Endothelial cell of umbilical vein (primary cell): ENCODE data around the gene CMC1. TPM values are rescaled to one million over a fixed set of nuclear protein-coding genes. Genes with fewer than 3 reads are reported as not detected.

Experiments used
- BruUV-seq: library from RNA; stranded (reverse); fragments of 400-500 nt; replicated peaks from 2 replicates; lab custom pipeline; 2021; lab: Mats Ljungman, UMichigan
- CTCF ChIA-PET: fragments of 300-600, 350-600 bp; sonication (Branson Sonifier 250); formaldehyde crosslinking; loops from one replicate; lab custom pipeline; 2021; ENCODE audit warnings: antibody characterized with exemption, inconsistent platforms; lab: Charles Lee
- POLR2A ChIA-PET: fragments of 300-600, 350-600 bp; sonication (Branson Sonifier 250); formaldehyde crosslinking; loops from one replicate; lab custom pipeline; 2021; ENCODE audit warnings: antibody characterized with exemption, inconsistent platforms; lab: Charles Lee
- DNase-seq: peaks from one replicate; pipeline ENCODE4 v3.0.0-alpha.2; 2011; ENCODE audit warnings: low read depth, low spot score
- FAIRE-seq: peaks from 2 replicates; lab custom pipeline; 2011; peaks lifted over from hg19 to GRCh38; lab: Jason Lieb, UNC
- H2AFZ ChIP-seq: 2 replicates; pipeline ENCODE4 v1.6.0; 2012; ENCODE audit warnings: low read depth, low read length, control low read depth, inconsistent platforms
- H3K27ac ChIP-seq: 2 replicates; pipeline ENCODE4 v1.5.1; 2011; ENCODE audit warnings: low read depth, mild to moderate bottlenecking, control low read depth, low read length, moderate library complexity; ENCODE audit not compliant: insufficient read depth
- H3K27me3 ChIP-seq, 2 experiments: 2 replicates each; pipeline versions ENCODE4 v1.6.0 to v1.6.1; 2011; ENCODE audit warnings: low read length in 2 of 2, mixed read lengths in 1 of 2; ENCODE audit not compliant: control insufficient read depth in 2 of 2, insufficient read depth in 2 of 2
- H3K36me3 ChIP-seq, 2 experiments: 2 replicates in 1 of 2; 3 replicates in 1 of 2; pipeline ENCODE4 v1.5.1; 2011; ENCODE audit warnings: low read length in 2 of 2, mild to moderate bottlenecking in 1 of 2, moderate library complexity in 1 of 2; ENCODE audit not compliant: control insufficient read depth in 2 of 2, insufficient read depth in 2 of 2; ENCODE audit errors: extremely low read depth in 1 of 2
- H3K4me1 ChIP-seq: 3 replicates; pipeline ENCODE4 v1.5.1; 2011; ENCODE audit warnings: mild to moderate bottlenecking, low read length; ENCODE audit not compliant: control insufficient read depth, insufficient read depth; ENCODE audit errors: extremely low read depth
- H3K4me2 ChIP-seq: 2 replicates; pipeline ENCODE4 v1.6.1; 2011; ENCODE audit warnings: low read length, control low read depth, mixed read lengths; ENCODE audit not compliant: insufficient read depth
- H3K4me3 ChIP-seq, 3 experiments: fragments of 200-600 bp in 1 of 3; sonication (generic), shearing (Covaris generic) in 1 of 3; replicated peaks in 1 of 3; 2 replicates each; pipeline ENCODE4 v1.5.1; 2011 to 2016; ENCODE audit warnings: control low read depth in 3 of 3, low read length in 3 of 3, mild to moderate bottlenecking in 2 of 3, inconsistent platforms in 1 of 3, low read depth in 1 of 3, moderate library complexity in 1 of 3; ENCODE audit not compliant: insufficient read depth in 1 of 3
- H3K79me2 ChIP-seq: 2 replicates; pipeline ENCODE4 v1.6.0; 2012; ENCODE audit warnings: low read length, inconsistent platforms; ENCODE audit not compliant: control insufficient read depth, insufficient read depth
- H3K9ac ChIP-seq: replicated peaks from 2 replicates; pipeline ENCODE3; 2011; ENCODE audit warnings: low read length, control low read depth; ENCODE audit not compliant: insufficient read depth; ENCODE audit errors: extremely low read depth
- H3K9me1 ChIP-seq: replicated peaks from 3 replicates; pipeline ENCODE4 v1.6.0; 2011; ENCODE audit warnings: mild to moderate bottlenecking, low read length; ENCODE audit not compliant: control insufficient read depth, insufficient read depth; ENCODE audit errors: extremely low read depth
- H3K9me3 ChIP-seq: replicated peaks from 2 replicates; pipeline ENCODE4 v1.5.1; 2012; ENCODE audit warnings: low read length, inconsistent platforms; ENCODE audit not compliant: control insufficient read depth, insufficient read depth
- H4K20me1 ChIP-seq: replicated peaks from 2 replicates; pipeline ENCODE3; 2011; ENCODE audit warnings: mild to moderate bottlenecking, low read length; ENCODE audit not compliant: control insufficient read depth, insufficient read depth; ENCODE audit errors: extremely low read depth
- CTCF ChIP-seq, 2 donors: IDR thresholded peaks; 1 replicate in 1 of 2; 2 replicates in 1 of 2; pipeline ENCODE4 v1.5.1; 2011; ENCODE audit warnings: low read length in 2 of 2, mild to moderate bottlenecking in 2 of 2, moderate library complexity in 2 of 2, control low read depth in 1 of 2, inconsistent platforms in 1 of 2, low read depth in 1 of 2; ENCODE audit not compliant: insufficient read depth in 1 of 2; ENCODE audit errors: extremely low read depth in 1 of 2
- EZH2 ChIP-seq: IDR thresholded peaks from 2 replicates; pipeline ENCODE4 v1.6.1; 2012; ENCODE audit warnings: borderline replicate concordance, low read depth, mild to moderate bottlenecking, moderate library complexity, low read length, inconsistent platforms; ENCODE audit not compliant: severe bottlenecking
- FOS ChIP-seq: IDR thresholded peaks from 2 replicates; pipeline ENCODE4 v1.6.1; 2011; ENCODE audit warnings: mild to moderate bottlenecking, low read length, moderate library complexity, borderline replicate concordance; ENCODE audit not compliant: insufficient read depth
- GATA2 ChIP-seq: IDR thresholded peaks from 2 replicates; pipeline ENCODE4 v1.7.0; 2011; ENCODE audit warnings: low read depth, mild to moderate bottlenecking, moderate library complexity, mixed read lengths, low read length; ENCODE audit not compliant: insufficient read length, insufficient read depth
- JUN ChIP-seq: IDR thresholded peaks from 2 replicates; pipeline ENCODE4 v1.6.1; 2011; ENCODE audit warnings: borderline replicate concordance, low read depth; ENCODE audit not compliant: insufficient read length, insufficient read depth
- MAX ChIP-seq: IDR thresholded peaks from 2 replicates; pipeline ENCODE4 v1.6.1; 2011; ENCODE audit not compliant: insufficient read depth, insufficient read length
- MYC ChIP-seq: IDR thresholded peaks from one replicate; pipeline ENCODE4 v1.6.1; 2011; ENCODE audit warnings: mild to moderate bottlenecking, low read depth, low read length
- POLR2A ChIP-seq: IDR thresholded peaks from 2 replicates; pipeline ENCODE4 v1.6.1; 2012; ENCODE audit warnings: low read depth, mild to moderate bottlenecking, control low read depth, low read length
- POLR2AphosphoS5 ChIP-seq: IDR thresholded peaks from 2 replicates; pipeline ENCODE4 v1.6.1; 2012; ENCODE audit warnings: low read depth, mild to moderate bottlenecking, control low read depth, low read length, moderate library complexity; ENCODE audit not compliant: insufficient read depth
- dilution Hi-C: fragments of 300-500 bp; cut with MboI; formaldehyde crosslinking; loops from one replicate; pipeline ENCODE4 v1.15.0; 2019; ENCODE audit warnings: low sequenced_read_pairs; ENCODE audit not compliant: extremely low pct_ligation_motif_present
- intact Hi-C: fragments of 100-400 bp; cut with micrococcal nuclease; formaldehyde crosslinking; loops from one replicate; pipeline ENCODE4 v1.10.0; 2022
- polyA plus RNA-seq, 4 experiments: library from polyadenylated mRNA; depleted of rRNA in 3 of 4; stranded (reverse) in 3 of 4; unstranded in 1 of 4; fragments of >200 nt; gene quantifications; 2 replicates each; pipeline versions ENCODE4 v1.2.1 to v1.2.3, GENCODE V29; 2011 to 2012; ENCODE audit warnings: missing spikeins in 1 of 4
- total RNA-seq: library from RNA; stranded (reverse); gene quantifications from 2 replicates; pipeline ENCODE4 v1.2.3, GENCODE V29; 2021

CMC1 gene
- total and polyA plus RNA-seq, 2 donors (not counting 3 experiments of a cell fraction or from before 2014, with no cell fraction given), result 13.1 to 18.6 TPM

GRCh38 chr3:28207000-28207733 is 34.3 kb upstream of the CMC1 start:
- no peak overlapping the region for H2AFZ ChIP-seq
- intact Hi-C loops, result no loop called here
- POLR2A ChIA-PET, result no interaction called here

More at GRCh38 chr3:28207000-28207733, 34.3 kb upstream of the CMC1 start:
- Histone ChIP-seq H3K27ac (no peak overlapping the region), H3K79me2 (no peaks in the 10 kb centered on the region), H3K4me1 (no peaks in the 10 kb centered on the region), H3K9ac (no peak overlapping the region), H3K4me3 (no peak overlapping the region), H3K36me3 (no peaks in the 10 kb centered on the region), H3K4me2 (no peak overlapping the region), H4K20me1 (no peaks in the 10 kb centered on the region), H3K9me1 (no peaks in the 10 kb centered on the region), H3K9me3 (no peaks in the 10 kb centered on the region), H3K27me3 (no peaks in the 10 kb centered on the region)
- TF ChIP-seq FOS (no peak), GATA2 (no peak), JUN (no peak), EZH2 (no peak), CTCF (IDR thresholded peaks at IDR 0.05; ENCODE audit: extremely low read depth in 1 of 2, insufficient read depth in 1 of 2, low read depth in 1 of 2, low read length in 2 of 2) (no peak), POLR2AphosphoS5 (no peak), POLR2A (no peak), MYC (no peak), MAX (no peak)
- FAIRE-seq (no peak), DNase-seq (no peak)
- CTCF ChIA-PET, result no interaction called here
- BruUV-seq, result no TSS peak
- dilution Hi-C loops, result no loop called here
